Measurements from ENCODE around the gene LENG9. TPM values are rescaled to one million over a fixed set of nuclear protein-coding genes. Genes with fewer than 3 reads are reported as not detected.
A peak's percentile ranks its signal among the peaks of the same experiment; 100 is the strongest.

Gene LENG9
- total and polyA plus RNA-seq, 2 of the 13 experiments (the other 11 are each of a cell fraction or from before 2014, with no cell fraction given), result 0.75 to 2.9 TPM

GRCh38 chr19:54463531-54464043 is at the start of gene LENG9 (continued):
- TF ChIP-seq NFIC (IDR thresholded peaks at IDR 0.05; ENCODE audit: low read length) (no peak), HNRNPL (IDR thresholded peaks at IDR 0.05; ENCODE audit: low read depth, low read length) (no peak), ZBTB38 (CRISPR knock-in tag; IDR thresholded peaks at IDR 0.05) (no peak), ATF1 (CRISPR knock-in tag; IDR thresholded peaks at IDR 0.05) (no peak), TOE1 (CRISPR knock-in tag; IDR thresholded peaks at IDR 0.05) (no peak; the same call in 1 of the 2 replicates), MEF2D (CRISPR knock-in tag; IDR thresholded peaks at IDR 0.05) (no peak; the same call in 1 of the 2 replicates), TEAD2 (CRISPR knock-in tag; IDR thresholded peaks at IDR 0.05) (0 out of 2 replicates have a peak, but pooled peaks have one; percentile 54), ZNF768 (CRISPR knock-in tag; IDR thresholded peaks at IDR 0.05) (peak; percentile 45; the same call in 1 of the 2 replicates), TFDP1 (CRISPR knock-in tag; IDR thresholded peaks at IDR 0.05; ENCODE audit: borderline replicate concordance) (peak; percentile 68; the same call in 1 of the 2 replicates), ZNF44 (CRISPR knock-in tag; IDR thresholded peaks at IDR 0.05) (no peak), RELA (CRISPR knock-in tag; IDR thresholded peaks at IDR 0.05) (no peak), ZNF292 (CRISPR knock-in tag; IDR thresholded peaks at IDR 0.05; ENCODE audit: borderline replicate concordance, low read depth) (no peak), TBL1XR1 (IDR thresholded peaks at IDR 0.05; ENCODE audit: borderline replicate concordance, low read length, partially characterized antibody) (peak; percentile 30), GABPA (IDR thresholded peaks at IDR 0.05; ENCODE audit: low read depth, low read length) (no peak), GABPA (CRISPR knock-in tag; IDR thresholded peaks at IDR 0.05; ENCODE audit: low read depth) (no peak; the same call in 1 of the 2 replicates), PHF8 (CRISPR knock-in tag; IDR thresholded peaks at IDR 0.05) (peak; percentile 54; the same call in 1 of the 2 replicates), NFYC (CRISPR knock-in tag; IDR thresholded peaks at IDR 0.05) (no peak), CAMTA2 (CRISPR knock-in tag; IDR thresholded peaks at IDR 0.05; ENCODE audit: borderline replicate concordance) (no peak), ZNF703 (CRISPR knock-in tag; IDR thresholded peaks at IDR 0.05; ENCODE audit: borderline replicate concordance) (no peak), ZNF574 (CRISPR knock-in tag; IDR thresholded peaks at IDR 0.05) (peak; percentile 60; the same call in 1 of the 2 replicates), BHLHE40 (IDR thresholded peaks at IDR 0.05; ENCODE audit: low read length) (no peak; the same call in 1 of the 2 replicates), SMAD1 (CRISPR knock-in tag; IDR thresholded peaks at IDR 0.05; ENCODE audit: borderline replicate concordance, low read depth) (0 out of 2 replicates have a peak, but pooled peaks have one; percentile 15), NR1H2 (CRISPR knock-in tag; IDR thresholded peaks at IDR 0.05; ENCODE audit: borderline replicate concordance, low read depth) (no peak), ATF5 (CRISPR knock-in tag; IDR thresholded peaks at IDR 0.05; ENCODE audit: low read depth) (no peak), ZNF230 (CRISPR knock-in tag; IDR thresholded peaks at IDR 0.05) (no peak), ZNF550 (CRISPR knock-in tag; IDR thresholded peaks at IDR 0.05; ENCODE audit: borderline replicate concordance) (no peak), ZFP90 (CRISPR knock-in tag; IDR thresholded peaks at IDR 0.05; ENCODE audit: borderline replicate concordance) (no peak)

All from HepG2 (cell line).